ENCODE results near the gene TMEM139.

The TMEM139 gene

DNA sequence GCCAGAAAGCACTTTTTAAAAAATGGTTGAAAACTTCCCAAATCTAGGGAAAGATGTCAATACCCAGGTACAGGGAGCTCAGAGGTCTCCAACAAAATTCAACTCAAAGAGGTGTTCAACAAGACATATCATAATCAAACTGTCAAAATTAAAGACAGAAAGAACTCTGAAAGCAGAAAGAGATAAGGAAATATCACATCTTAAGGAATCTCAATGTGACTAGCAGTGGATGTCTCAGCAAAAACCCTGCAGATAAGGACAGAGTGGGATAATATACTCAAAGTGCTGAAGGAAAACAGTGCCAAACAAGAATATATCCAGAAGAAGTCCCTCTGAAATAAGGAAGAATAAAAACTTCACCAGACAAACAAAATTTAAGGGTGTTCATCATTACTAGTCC is 34.6 kb upstream of the TMEM139 start:
- DNase-seq (ENCODE audit: low read depth in 1 of 2, low spot score in 1 of 2) = no peak
- Histone ChIP-seq H3K27me3 (ENCODE audit: insufficient read depth, poor library complexity, severe bottlenecking) (no peaks in the 10 kb centered on the region), H3K27ac (replicated peaks) (no peak overlapping the region), H3K4me3 (replicated peaks; ENCODE audit: insufficient read depth, low read length) (no peak overlapping the region)
- TF ChIP-seq SPI1 (IDR thresholded peaks at IDR 0.05; ENCODE audit: borderline replicate concordance, low read depth) = no peak
- no peak for TF ChIP-seq GABPA (IDR thresholded peaks at IDR 0.05; ENCODE audit: low read depth)
- TF ChIP-seq, protein P1, sequence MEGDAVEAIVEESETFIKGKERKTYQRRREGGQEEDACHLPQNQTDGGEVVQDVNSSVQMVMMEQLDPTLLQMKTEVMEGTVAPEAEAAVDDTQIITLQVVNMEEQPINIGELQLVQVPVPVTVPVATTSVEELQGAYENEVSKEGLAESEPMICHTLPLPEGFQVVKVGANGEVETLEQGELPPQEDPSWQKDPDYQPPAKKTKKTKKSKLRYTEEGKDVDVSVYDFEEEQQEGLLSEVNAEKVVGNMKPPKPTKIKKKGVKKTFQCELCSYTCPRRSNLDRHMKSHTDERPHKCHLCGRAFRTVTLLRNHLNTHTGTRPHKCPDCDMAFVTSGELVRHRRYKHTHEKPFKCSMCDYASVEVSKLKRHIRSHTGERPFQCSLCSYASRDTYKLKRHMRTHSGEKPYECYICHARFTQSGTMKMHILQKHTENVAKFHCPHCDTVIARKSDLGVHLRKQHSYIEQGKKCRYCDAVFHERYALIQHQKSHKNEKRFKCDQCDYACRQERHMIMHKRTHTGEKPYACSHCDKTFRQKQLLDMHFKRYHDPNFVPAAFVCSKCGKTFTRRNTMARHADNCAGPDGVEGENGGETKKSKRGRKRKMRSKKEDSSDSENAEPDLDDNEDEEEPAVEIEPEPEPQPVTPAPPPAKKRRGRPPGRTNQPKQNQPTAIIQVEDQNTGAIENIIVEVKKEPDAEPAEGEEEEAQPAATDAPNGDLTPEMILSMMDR (IDR thresholded peaks at IDR 0.05; ENCODE audit: insufficient read depth, low read length) = no peak
- TF ChIP-seq POLR2AphosphoS5 (IDR thresholded peaks at IDR 0.05; ENCODE audit: low read depth) = no peak
- TF ChIP-seq, protein P2, sequence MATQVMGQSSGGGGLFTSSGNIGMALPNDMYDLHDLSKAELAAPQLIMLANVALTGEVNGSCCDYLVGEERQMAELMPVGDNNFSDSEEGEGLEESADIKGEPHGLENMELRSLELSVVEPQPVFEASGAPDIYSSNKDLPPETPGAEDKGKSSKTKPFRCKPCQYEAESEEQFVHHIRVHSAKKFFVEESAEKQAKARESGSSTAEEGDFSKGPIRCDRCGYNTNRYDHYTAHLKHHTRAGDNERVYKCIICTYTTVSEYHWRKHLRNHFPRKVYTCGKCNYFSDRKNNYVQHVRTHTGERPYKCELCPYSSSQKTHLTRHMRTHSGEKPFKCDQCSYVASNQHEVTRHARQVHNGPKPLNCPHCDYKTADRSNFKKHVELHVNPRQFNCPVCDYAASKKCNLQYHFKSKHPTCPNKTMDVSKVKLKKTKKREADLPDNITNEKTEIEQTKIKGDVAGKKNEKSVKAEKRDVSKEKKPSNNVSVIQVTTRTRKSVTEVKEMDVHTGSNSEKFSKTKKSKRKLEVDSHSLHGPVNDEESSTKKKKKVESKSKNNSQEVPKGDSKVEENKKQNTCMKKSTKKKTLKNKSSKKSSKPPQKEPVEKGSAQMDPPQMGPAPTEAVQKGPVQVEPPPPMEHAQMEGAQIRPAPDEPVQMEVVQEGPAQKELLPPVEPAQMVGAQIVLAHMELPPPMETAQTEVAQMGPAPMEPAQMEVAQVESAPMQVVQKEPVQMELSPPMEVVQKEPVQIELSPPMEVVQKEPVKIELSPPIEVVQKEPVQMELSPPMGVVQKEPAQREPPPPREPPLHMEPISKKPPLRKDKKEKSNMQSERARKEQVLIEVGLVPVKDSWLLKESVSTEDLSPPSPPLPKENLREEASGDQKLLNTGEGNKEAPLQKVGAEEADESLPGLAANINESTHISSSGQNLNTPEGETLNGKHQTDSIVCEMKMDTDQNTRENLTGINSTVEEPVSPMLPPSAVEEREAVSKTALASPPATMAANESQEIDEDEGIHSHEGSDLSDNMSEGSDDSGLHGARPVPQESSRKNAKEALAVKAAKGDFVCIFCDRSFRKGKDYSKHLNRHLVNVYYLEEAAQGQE (IDR thresholded peaks at IDR 0.05; ENCODE audit: insufficient replicate concordance, low read depth) = no peak

DNA sequence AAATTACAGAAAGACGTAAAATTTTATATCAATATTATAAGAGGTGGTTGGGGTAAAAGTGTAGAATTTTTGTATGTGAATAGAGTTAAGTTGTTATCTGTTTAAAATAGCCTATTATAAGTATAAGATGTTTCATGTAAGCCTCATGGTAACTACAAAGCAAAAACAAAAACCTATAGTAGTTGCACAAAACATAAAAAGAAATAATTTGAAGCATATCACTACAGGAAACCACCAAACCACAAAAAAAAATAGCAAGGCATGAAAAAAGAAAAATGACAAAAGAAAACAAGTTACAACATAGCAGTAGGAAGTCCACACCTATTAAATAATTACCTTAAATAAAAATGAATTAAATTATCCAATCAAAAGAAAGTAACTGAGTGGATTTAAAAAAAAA is 33.9 kb upstream of the TMEM139 start:
- no peak for DNase-seq (ENCODE audit: low read depth in 1 of 2, low spot score in 1 of 2)
- H3K27ac ChIP-seq (replicated peaks) = no peak overlapping the region
- no peak overlapping the region for H3K4me3 ChIP-seq (replicated peaks; ENCODE audit: insufficient read depth, low read length)
- TF ChIP-seq SPI1 (IDR thresholded peaks at IDR 0.05; ENCODE audit: borderline replicate concordance, low read depth) (no peak), POLR2AphosphoS5 (IDR thresholded peaks at IDR 0.05; ENCODE audit: low read depth) (no peak), GABPA (IDR thresholded peaks at IDR 0.05; ENCODE audit: low read depth) (no peak)
- TF ChIP-seq, protein P2 (IDR thresholded peaks at IDR 0.05; ENCODE audit: insufficient replicate concordance, low read depth) = no peak
- TF ChIP-seq, protein P1 (IDR thresholded peaks at IDR 0.05; ENCODE audit: insufficient read depth, low read length) = no peak
- H3K27me3 ChIP-seq (ENCODE audit: insufficient read depth, poor library complexity, severe bottlenecking) = no peaks in the 10 kb centered on the region

DNA sequence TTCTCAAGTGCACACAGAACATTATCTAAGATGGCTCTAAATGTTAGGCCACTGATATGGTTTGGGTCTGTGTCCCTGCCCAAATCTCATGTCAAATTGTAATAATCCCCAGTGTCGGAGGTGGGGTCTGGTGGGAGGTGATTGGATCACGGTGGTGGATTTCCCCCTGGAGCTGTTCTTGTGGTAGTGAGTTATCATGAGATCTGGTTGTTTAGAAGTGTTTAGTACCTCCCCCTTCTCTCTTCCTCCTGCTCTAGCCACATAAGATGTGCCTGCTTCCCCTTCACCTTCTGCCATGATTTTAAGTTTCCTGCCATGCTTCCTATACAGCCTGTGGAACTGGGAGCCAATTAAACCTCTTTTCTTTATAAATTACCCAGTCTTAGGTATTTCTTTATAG is 32.8 kb upstream of the TMEM139 start:
- no peak overlapping the region for H3K4me3 ChIP-seq (replicated peaks; ENCODE audit: insufficient read depth, low read length)
- no peaks in the 10 kb centered on the region for H3K27me3 ChIP-seq (ENCODE audit: insufficient read depth, poor library complexity, severe bottlenecking)
- no peak for DNase-seq (ENCODE audit: low read depth in 1 of 2, low spot score in 1 of 2)
- no peak overlapping the region for H3K27ac ChIP-seq (replicated peaks)
- TF ChIP-seq GABPA (IDR thresholded peaks at IDR 0.05; ENCODE audit: low read depth) (no peak), POLR2AphosphoS5 (IDR thresholded peaks at IDR 0.05; ENCODE audit: low read depth) (no peak)
- TF ChIP-seq, protein P2 (IDR thresholded peaks at IDR 0.05; ENCODE audit: insufficient replicate concordance, low read depth) = no peak
- TF ChIP-seq, protein P1 (IDR thresholded peaks at IDR 0.05; ENCODE audit: insufficient read depth, low read length) = no peak

Data from HL-60 (cell line).